ENCODE data around the gene OLIG1.

Gene OLIG1
- long read RNA-seq, donor 1, partial matches to known transcripts, result 0 of 1 reads
- long read RNA-seq, donor 1, other reads (novel, unspliced or antisense), result 0 of 1 reads
- long read RNA-seq, donor 2, result 0 reads
- long read RNA-seq, donor 3, result 0 reads
- long read RNA-seq, donor 4, result 0 reads
- long read RNA-seq, donor 5, result 0 reads
- long read RNA-seq, donor 6, partial matches to known transcripts, result 0 of 1 reads
- long read RNA-seq, donor 6, other reads (novel, unspliced or antisense), result 0 of 1 reads
- long read RNA-seq, donor 7, result 0 reads
- long read RNA-seq, donor 8, result 0 reads

DNA sequence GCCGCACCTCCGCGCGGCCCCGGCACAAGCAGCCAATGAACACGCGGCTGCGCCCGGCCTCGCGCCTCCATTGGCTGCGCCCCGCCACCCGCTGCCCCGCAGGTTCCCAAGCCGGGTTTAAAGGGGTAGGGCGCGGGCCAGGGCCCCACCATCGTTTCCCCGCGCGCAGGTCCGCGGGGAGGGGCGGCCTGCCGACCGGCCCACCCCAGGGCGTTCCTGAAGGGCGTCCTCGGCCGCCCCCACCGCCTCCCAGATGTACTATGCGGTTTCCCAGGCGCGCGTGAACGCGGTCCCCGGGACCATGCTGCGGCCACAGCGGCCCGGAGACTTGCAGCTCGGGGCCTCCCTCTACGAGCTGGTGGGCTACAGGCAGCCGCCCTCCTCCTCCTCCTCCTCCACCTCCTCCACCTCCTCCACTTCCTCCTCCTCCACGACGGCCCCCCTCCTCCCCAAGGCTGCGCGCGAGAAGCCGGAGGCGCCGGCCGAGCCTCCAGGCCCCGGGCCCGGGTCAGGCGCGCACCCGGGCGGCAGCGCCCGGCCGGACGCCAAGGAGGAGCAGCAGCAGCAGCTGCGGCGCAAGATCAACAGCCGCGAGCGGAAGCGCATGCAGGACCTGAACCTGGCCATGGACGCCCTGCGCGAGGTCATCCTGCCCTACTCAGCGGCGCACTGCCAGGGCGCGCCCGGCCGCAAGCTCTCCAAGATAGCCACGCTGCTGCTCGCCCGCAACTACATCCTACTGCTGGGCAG is at the start of gene OLIG1:
TSS of gene OLIG1 (plus strand) at position 148 of the 750 bp plus-strand sequence. CDS start at position 254, 106 bp downstream.
- DNase-seq, result peak; percentile 75

GRCh38 chr21:33020558-33021100 is 49.3 kb upstream of the OLIG1 start:
- DNase-seq, result no peak

GRCh38 chr21:33021150-33021549 is 48.8 kb upstream of the OLIG1 start:
- no peak for DNase-seq

- DNase-seq, result no peak
Observed at GRCh38 chr21:33021667-33022066, 48.3 kb upstream of the OLIG1 start.

GRCh38 chr21:33022489-33022827 is 47.5 kb upstream of the OLIG1 start:
- DNase-seq, result no peak

DNA sequence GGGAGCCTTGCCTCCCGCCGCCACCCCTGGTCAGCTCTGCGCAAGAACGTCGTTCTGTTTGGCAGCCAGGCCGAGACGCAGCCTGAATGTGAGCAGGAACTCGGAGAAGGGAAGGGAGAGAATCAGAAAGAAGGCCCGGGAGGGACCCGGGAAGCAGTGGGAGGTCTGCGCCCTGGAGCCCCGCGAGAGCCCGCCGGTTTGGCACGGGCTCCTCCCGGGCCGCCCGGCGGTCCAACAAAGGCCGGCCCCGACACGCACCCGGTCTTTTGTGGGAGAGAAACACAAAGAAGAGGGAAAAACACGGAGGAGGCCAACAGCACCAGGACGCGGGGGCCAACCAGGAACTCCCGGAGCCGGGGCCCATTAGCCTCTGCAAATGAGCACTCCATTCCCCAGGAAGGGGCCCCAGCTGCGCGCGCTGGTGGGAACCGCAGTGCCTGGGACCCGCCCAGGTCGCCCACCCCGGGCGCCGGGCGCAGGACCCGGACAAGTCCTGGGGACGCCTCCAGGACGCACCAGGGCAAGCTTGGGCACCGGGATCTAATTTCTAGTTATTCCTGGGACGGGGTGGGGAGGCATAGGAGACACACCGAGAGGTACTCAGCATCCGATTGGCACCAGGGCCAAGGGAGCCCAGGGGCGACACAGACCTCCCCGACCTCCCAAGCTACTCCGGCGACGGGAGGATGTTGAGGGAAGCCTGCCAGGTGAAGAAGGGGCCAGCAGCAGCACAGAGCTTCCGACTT is 46.9 kb upstream of the OLIG1 start:
- DNase-seq, result peak; percentile 45

DNA sequence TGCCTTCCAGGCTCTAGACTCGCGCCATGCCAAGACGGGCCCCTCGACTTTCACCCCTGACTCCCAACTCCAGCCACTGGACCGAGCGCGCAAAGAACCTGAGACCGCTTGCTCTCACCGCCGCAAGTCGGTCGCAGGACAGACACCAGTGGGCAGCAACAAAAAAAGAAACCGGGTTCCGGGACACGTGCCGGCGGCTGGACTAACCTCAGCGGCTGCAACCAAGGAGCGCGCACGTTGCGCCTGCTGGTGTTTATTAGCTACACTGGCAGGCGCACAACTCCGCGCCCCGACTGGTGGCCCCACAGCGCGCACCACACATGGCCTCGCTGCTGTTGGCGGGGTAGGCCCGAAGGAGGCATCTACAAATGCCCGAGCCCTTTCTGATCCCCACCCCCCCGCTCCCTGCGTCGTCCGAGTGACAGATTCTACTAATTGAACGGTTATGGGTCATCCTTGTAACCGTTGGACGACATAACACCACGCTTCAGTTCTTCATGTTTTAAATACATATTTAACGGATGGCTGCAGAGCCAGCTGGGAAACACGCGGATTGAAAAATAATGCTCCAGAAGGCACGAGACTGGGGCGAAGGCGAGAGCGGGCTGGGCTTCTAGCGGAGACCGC is 46.3 kb upstream of the OLIG1 start:
- DNase-seq, result peak; percentile 45

DNA sequence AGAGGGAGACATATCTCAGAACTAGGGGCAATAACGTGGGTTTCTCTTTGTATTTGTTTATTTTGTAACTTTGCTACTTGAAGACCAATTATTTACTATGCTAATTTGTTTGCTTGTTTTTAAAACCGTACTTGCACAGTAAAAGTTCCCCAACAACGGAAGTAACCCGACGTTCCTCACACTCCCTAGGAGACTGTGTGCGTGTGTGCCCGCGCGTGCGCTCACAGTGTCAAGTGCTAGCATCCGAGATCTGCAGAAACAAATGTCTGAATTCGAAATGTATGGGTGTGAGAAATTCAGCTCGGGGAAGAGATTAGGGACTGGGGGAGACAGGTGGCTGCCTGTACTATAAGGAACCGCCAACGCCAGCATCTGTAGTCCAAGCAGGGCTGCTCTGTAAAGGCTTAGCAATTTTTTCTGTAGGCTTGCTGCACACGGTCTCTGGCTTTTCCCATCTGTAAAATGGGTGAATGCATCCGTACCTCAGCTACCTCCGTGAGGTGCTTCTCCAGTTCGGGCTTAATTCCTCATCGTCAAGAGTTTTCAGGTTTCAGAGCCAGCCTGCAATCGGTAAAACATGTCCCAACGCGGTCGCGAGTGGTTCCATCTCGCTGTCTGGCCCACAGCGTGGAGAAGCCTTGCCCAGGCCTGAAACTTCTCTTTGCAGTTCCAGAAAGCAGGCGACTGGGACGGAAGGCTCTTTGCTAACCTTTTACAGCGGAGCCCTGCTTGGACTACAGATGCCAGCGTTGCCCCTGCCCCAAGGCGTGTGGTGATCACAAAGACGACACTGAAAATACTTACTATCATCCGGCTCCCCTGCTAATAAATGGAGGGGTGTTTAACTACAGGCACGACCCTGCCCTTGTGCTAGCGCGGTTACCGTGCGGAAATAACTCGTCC is 45.5 kb upstream of the OLIG1 start:
- peak; percentile 11 for DNase-seq

- peak; percentile 25 for DNase-seq
Observed at GRCh38 chr21:33025106-33025488, 44.8 kb upstream of the OLIG1 start.

- DNase-seq, result peak; percentile 31
Observed at GRCh38 chr21:33025489-33026442, 44.2 kb upstream of the OLIG1 start, which contains the start of gene OLIG2. OLIG2 (plus strand) TSS chr21:33025935; CDS start chr21:33026863, 928 bp downstream.

GRCh38 chr21:33026443-33026858 is 43.5 kb upstream of the OLIG1 start:
- no peak for DNase-seq

DNA sequence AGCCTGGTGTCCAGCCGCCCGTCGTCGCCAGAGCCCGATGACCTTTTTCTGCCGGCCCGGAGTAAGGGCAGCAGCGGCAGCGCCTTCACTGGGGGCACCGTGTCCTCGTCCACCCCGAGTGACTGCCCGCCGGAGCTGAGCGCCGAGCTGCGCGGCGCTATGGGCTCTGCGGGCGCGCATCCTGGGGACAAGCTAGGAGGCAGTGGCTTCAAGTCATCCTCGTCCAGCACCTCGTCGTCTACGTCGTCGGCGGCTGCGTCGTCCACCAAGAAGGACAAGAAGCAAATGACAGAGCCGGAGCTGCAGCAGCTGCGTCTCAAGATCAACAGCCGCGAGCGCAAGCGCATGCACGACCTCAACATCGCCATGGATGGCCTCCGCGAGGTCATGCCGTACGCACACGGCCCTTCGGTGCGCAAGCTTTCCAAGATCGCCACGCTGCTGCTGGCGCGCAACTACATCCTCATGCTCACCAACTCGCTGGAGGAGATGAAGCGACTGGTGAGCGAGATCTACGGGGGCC is 43.0 kb upstream of the OLIG1 start:
- DNase-seq, result peak; percentile 60

DNA sequence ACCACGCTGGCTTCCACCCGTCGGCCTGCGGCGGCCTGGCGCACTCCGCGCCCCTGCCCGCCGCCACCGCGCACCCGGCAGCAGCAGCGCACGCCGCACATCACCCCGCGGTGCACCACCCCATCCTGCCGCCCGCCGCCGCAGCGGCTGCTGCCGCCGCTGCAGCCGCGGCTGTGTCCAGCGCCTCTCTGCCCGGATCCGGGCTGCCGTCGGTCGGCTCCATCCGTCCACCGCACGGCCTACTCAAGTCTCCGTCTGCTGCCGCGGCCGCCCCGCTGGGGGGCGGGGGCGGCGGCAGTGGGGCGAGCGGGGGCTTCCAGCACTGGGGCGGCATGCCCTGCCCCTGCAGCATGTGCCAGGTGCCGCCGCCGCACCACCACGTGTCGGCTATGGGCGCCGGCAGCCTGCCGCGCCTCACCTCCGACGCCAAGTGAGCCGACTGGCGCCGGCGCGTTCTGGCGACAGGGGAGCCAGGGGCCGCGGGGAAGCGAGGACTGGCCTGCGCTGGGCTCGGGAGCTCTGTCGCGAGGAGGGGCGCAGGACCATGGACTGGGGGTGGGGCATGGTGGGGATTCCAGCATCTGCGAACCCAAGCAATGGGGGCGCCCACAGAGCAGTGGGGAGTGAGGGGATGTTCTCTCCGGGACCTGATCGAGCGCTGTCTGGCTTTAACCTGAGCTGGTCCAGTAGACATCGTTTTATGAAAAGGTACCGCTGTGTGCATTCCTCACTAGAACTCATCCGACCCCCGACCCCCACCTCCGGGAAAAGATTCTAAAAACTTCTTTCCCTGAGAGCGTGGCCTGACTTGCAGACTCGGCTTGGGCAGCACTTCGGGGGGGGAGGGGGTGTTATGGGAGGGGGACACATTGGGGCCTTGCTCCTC is 42.3 kb upstream of the OLIG1 start:
- DNase-seq, result no peak

DNA sequence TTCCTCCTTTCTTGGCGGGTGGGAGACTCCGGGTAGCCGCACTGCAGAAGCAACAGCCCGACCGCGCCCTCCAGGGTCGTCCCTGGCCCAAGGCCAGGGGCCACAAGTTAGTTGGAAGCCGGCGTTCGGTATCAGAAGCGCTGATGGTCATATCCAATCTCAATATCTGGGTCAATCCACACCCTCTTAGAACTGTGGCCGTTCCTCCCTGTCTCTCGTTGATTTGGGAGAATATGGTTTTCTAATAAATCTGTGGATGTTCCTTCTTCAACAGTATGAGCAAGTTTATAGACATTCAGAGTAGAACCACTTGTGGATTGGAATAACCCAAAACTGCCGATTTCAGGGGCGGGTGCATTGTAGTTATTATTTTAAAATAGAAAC is 41.7 kb upstream of the OLIG1 start:
- peak; percentile 27 for DNase-seq

DNA sequence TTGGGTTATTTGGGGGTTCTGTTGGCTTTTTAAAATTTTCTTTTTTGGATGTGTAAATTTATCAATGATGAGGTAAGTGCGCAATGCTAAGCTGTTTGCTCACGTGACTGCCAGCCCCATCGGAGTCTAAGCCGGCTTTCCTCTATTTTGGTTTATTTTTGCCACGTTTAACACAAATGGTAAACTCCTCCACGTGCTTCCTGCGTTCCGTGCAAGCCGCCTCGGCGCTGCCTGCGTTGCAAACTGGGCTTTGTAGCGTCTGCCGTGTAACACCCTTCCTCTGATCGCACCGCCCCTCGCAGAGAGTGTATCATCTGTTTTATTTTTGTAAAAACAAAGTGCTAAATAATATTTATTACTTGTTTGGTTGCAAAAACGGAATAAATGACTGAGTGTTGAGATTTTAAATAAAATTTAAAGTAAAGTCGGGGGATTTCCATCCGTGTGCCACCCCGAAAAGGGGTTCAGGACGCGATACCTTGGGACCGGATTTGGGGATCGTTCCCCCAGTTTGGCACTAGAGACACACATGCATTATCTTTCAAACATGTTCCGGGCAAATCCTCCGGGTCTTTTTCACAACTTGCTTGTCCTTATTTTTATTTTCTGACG is 41.1 kb upstream of the OLIG1 start:
- peak; percentile 32 for DNase-seq

DNA sequence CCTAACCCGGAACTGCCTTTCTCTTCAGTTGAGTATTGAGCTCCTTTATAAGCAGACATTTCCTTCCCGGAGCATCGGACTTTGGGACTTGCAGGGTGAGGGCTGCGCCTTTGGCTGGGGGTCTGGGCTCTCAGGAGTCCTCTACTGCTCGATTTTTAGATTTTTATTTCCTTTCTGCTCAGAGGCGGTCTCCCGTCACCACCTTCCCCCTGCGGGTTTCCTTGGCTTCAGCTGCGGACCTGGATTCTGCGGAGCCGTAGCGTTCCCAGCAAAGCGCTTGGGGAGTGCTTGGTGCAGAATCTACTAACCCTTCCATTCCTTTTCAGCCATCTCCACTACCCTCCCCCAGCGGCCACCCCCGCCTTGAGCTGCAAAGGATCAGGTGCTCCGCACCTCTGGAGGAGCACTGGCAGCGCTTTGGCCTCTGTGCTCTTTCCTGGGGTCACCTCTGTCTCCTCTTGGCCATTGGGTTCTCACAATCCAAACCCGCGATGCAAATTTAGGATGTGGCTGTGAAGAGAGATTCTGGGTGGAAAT is 40.5 kb upstream of the OLIG1 start:
- DNase-seq, result no peak

GRCh38 chr21:33029975-33030461 is 39.9 kb upstream of the OLIG1 start:
- peak; percentile 15 for DNase-seq

- no peak for DNase-seq
Observed at GRCh38 chr21:33030633-33031032, 39.3 kb upstream of the OLIG1 start.
